ENCODE measurements around the gene HYLS1.

DNA sequence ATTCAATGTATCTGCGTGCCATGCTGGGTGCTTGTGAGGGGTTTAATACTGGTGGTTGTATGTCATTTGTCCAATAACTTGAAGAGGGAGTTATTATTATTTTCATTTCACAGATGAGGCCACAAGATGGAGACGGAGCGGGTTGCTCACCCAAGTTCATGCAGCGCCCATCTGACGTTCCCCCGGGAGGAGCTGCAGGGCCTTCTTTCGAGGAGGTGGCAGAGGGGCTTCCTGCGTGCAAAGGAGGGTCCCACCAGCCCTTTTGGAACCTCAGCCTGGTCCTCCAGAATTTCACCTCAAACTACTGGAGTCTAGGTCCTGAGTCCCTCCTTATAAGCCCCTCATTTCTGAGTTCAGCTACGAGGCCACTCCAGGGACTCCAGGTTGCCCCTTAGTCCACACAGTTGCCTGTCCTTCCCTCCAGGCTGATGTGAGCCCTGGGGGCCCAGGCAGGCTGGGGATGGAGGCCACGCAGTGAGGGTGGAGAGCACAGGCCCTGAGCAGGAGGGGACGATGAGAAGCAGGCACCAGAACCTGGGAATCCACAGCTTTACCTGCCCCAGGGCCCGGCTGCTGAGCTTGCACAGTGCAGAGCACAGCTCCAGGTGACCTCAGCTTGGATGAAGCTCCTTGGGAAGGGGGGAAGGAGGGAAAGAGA, 55.4 kb downstream of the HYLS1 start:
- TF ChIP-seq, protein P1, sequence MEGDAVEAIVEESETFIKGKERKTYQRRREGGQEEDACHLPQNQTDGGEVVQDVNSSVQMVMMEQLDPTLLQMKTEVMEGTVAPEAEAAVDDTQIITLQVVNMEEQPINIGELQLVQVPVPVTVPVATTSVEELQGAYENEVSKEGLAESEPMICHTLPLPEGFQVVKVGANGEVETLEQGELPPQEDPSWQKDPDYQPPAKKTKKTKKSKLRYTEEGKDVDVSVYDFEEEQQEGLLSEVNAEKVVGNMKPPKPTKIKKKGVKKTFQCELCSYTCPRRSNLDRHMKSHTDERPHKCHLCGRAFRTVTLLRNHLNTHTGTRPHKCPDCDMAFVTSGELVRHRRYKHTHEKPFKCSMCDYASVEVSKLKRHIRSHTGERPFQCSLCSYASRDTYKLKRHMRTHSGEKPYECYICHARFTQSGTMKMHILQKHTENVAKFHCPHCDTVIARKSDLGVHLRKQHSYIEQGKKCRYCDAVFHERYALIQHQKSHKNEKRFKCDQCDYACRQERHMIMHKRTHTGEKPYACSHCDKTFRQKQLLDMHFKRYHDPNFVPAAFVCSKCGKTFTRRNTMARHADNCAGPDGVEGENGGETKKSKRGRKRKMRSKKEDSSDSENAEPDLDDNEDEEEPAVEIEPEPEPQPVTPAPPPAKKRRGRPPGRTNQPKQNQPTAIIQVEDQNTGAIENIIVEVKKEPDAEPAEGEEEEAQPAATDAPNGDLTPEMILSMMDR (IDR thresholded peaks at IDR 0.05; ENCODE audit: borderline replicate concordance, extremely low read depth, low read length, poor library complexity, severe bottlenecking): no peak
- no peak for TF ChIP-seq EZH2 (IDR thresholded peaks at IDR 0.05; ENCODE audit: borderline replicate concordance, low read depth, low read length, severe bottlenecking)
